ENCODE measurements around the gene UTF1. TPM values are rescaled to one million over a fixed set of nuclear protein-coding genes. Genes with fewer than 3 reads are reported as not detected.

UTF1 gene
- total and polyA plus RNA-seq, 2 of the 8 experiments (the other 6 are each of a cell fraction or from before 2014, with no cell fraction given): 0.47 to 21.8 TPM

- H2BK15ac ChIP-seq (ENCODE audit: low read length): no peak overlapping the region
- H4K5ac ChIP-seq (ENCODE audit: insufficient read length, low read depth, low read length): no peak overlapping the region
- no peak overlapping the region for H3K4ac ChIP-seq (replicated peaks; ENCODE audit: insufficient read length, low read depth, low read length)
- H3K27me3 ChIP-seq (replicated peaks in 1 of 4; ENCODE audit: control insufficient read depth in 3 of 4, extremely low read depth in 1 of 4, insufficient read depth in 3 of 4, low read length in 3 of 4): peaks cover 0 to 7% (median 4%) of the 10 kb centered on the region in 4 experiments; a peak in 6 of 7 replicates
- no peak overlapping the region for H3K14ac ChIP-seq (ENCODE audit: insufficient read length)
- H3K4me1 ChIP-seq (replicated peaks in 1 of 4; ENCODE audit: control insufficient read depth in 3 of 4, insufficient read depth in 4 of 4, low read length in 3 of 4): peaks cover 0 to 16% (median 7%) of the 10 kb centered on the region in 4 experiments; a peak in 5 of 7 replicates
- no peak overlapping the region for H2BK20ac ChIP-seq (ENCODE audit: low read length)
- H3K27ac ChIP-seq (ENCODE audit: low read depth, low read length): no peak overlapping the region
- no peak overlapping the region for H3K18ac ChIP-seq (ENCODE audit: extremely low read depth, low read length)
- no peaks in the 10 kb centered on the region for H3K36me3 ChIP-seq (ENCODE audit: control insufficient read depth in 2 of 4, insufficient read depth in 4 of 4, low read length in 3 of 4)
- no peak overlapping the region for H3K9ac ChIP-seq (replicated peaks in 1 of 4; ENCODE audit: extremely low read depth in 1 of 4, low read depth in 3 of 4, low read length in 3 of 4)
- no peak overlapping the region for H3K4me3 ChIP-seq (ENCODE audit: extremely low read depth in 1 of 4, insufficient read depth in 2 of 4, low read depth in 3 of 4, low read length in 4 of 4)
- H2BK12ac ChIP-seq (ENCODE audit: low read depth, low read length): no peak overlapping the region
- H2BK5ac ChIP-seq (ENCODE audit: low read depth, low read length): no peak overlapping the region
- no peak for FAIRE-seq
- no peak for TF ChIP-seq CHD1 (IDR thresholded peaks at IDR 0.05; ENCODE audit: low read depth, low read length)
- no peak for TF ChIP-seq TAF7 (optimal IDR thresholded peaks at IDR 0.05; ENCODE audit: borderline replicate concordance, low read depth, low read length)
- TF ChIP-seq, protein P1, sequence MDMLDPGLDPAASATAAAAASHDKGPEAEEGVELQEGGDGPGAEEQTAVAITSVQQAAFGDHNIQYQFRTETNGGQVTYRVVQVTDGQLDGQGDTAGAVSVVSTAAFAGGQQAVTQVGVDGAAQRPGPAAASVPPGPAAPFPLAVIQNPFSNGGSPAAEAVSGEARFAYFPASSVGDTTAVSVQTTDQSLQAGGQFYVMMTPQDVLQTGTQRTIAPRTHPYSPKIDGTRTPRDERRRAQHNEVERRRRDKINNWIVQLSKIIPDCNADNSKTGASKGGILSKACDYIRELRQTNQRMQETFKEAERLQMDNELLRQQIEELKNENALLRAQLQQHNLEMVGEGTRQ (IDR thresholded peaks at IDR 0.05; ENCODE audit: low read length): no peak
- no peak for TF ChIP-seq SP2 (IDR thresholded peaks at IDR 0.05; ENCODE audit: low read length)
- TF ChIP-seq SAP30 (IDR thresholded peaks at IDR 0.05; ENCODE audit: insufficient read depth, insufficient replicate concordance, low read length): no peak
- TF ChIP-seq KDM4A (IDR thresholded peaks at IDR 0.05; ENCODE audit: low read depth, low read length, severe bottlenecking): no peak
- no peak for TF ChIP-seq RFX5 (IDR thresholded peaks at IDR 0.05; ENCODE audit: borderline replicate concordance, low read depth, low read length)
- no peaks in the 10 kb centered on the region for H3K9me3 ChIP-seq (ENCODE audit: insufficient read depth in 2 of 2, low read depth in 1 of 2, low read length in 1 of 2)
- no peak overlapping the region for H4K91ac ChIP-seq (replicated peaks; ENCODE audit: insufficient read length, low read length)
- no peak overlapping the region for H4K8ac ChIP-seq (ENCODE audit: extremely low read depth, insufficient read depth, low read length)
- no peak for DNase-seq (ENCODE audit: low read depth in 1 of 2, low spot score in 2 of 2)
- no peak overlapping the region for H3K23ac ChIP-seq (ENCODE audit: insufficient read length)
- peaks cover 0 to 5% of the 10 kb centered on the region in 2 experiments for H4K20me1 ChIP-seq (replicated peaks in 1 of 2; ENCODE audit: control insufficient read depth in 1 of 2, insufficient read depth in 2 of 2, low read length in 2 of 2)
- ChIA-PET CTCF (ENCODE audit: partially characterized antibody) (interaction anchor here (1.2 to 1.6 kb wide), 3 partner anchors 35 to 129 kb away, joined by 3 read pairs; no protein-coding TSS in a partner anchor), POLR2A (ENCODE audit: partially characterized antibody) (interaction anchor here (0.9 to 2.3 kb wide), 3 partner anchors 8 to 129 kb away, joined by 3 to 6 read pairs (median 3); no protein-coding TSS in a partner anchor)
- no peak overlapping the region for H2AFZ ChIP-seq (ENCODE audit: low read length)
- no peak overlapping the region for H3K56ac ChIP-seq (replicated peaks; ENCODE audit: insufficient read length, low read depth, low read length)
- no peak overlapping the region for H3K4me2 ChIP-seq (ENCODE audit: insufficient read depth in 1 of 2, low read depth in 2 of 2, low read length in 2 of 2)
- H3K79me1 ChIP-seq (ENCODE audit: low read depth, low read length): no peaks in the 10 kb centered on the region
- WGBS, 2 experiments (ENCODE audit: extremely low coverage in 1 of 2, insufficient coverage in 1 of 2, insufficient read length in 1 of 2, insufficient replicate concordance in 2 of 2, low coverage in 1 of 2, low lambda C conversion rate in 2 of 2, missing lambda C conversion rate in 1 of 2): 84% methylated on average over 9 of the region's 29 CpGs; no CpG with 5 or more reads in 1 of the 2 experiments
- no peak overlapping the region for H2AK5ac ChIP-seq (ENCODE audit: low read depth, low read length)
- H3K23me2 ChIP-seq (ENCODE audit: low read depth, low read length): peaks cover 5% of the 10 kb centered on the region; the same call in 1 of the 2 replicates
- no peaks in the 10 kb centered on the region for H3K79me2 ChIP-seq (ENCODE audit: control insufficient read depth in 1 of 2, insufficient read depth in 2 of 2, low read length in 2 of 2)
- H2BK120ac ChIP-seq (replicated peaks; ENCODE audit: low read depth, low read length): no peak overlapping the region
These were observed 42.4 kb downstream of the UTF1 start for GRCh38 chr10:133272301-133272963.
